H9 (cell line): ENCODE results near the gene KIAA1549. TPM values are rescaled to one million over a fixed set of nuclear protein-coding genes. Genes with fewer than 3 reads are reported as not detected.
A peak's percentile ranks its signal among the peaks of the same experiment; 100 is the strongest.

Experiments
- DNase-seq: peaks from one replicate; pipeline ENCODE4 v3.0.0-alpha.2; 2017
- H2AFZ ChIP-seq: one replicate; pipeline ENCODE4 v1.6.1; 2013; ENCODE audit warnings: mild to moderate bottlenecking, low read length, control low read depth, moderate library complexity
- H2AK5ac ChIP-seq: 2 replicates; pipeline ENCODE4 v1.6.1; 2013; ENCODE audit warnings: low read length, control low read depth, mixed read lengths; ENCODE audit not compliant: insufficient read length
- H2BK120ac ChIP-seq: one replicate; pipeline ENCODE4 v1.6.1; 2013; ENCODE audit warnings: low read depth, mild to moderate bottlenecking, low read length, control low read depth, inconsistent platforms; ENCODE audit not compliant: poor library complexity, severe bottlenecking
- H2BK12ac ChIP-seq: 2 replicates; pipeline ENCODE4 v1.6.1; 2013; ENCODE audit warnings: low read length, control low read depth, mixed read lengths, low read depth; ENCODE audit not compliant: insufficient read length
- H2BK15ac ChIP-seq: 2 replicates; pipeline ENCODE4 v1.6.1; 2013; ENCODE audit warnings: low read depth, low read length, control low read depth
- H2BK20ac ChIP-seq: one replicate; pipeline ENCODE4 v1.6.1; 2013; ENCODE audit warnings: low read depth, mild to moderate bottlenecking, low read length, control low read depth, inconsistent platforms; ENCODE audit not compliant: poor library complexity, severe bottlenecking
- H2BK5ac ChIP-seq: 2 replicates; pipeline ENCODE4 v1.6.1; 2013; ENCODE audit warnings: low read length, control low read depth, mixed read lengths; ENCODE audit not compliant: insufficient read length
- H3K14ac ChIP-seq: 2 replicates; pipeline ENCODE4 v1.6.1; 2013; ENCODE audit warnings: low read length, control low read depth; ENCODE audit not compliant: insufficient read depth
- H3K18ac ChIP-seq: 2 replicates; pipeline ENCODE4 v1.6.1; 2013; ENCODE audit warnings: low read depth, mild to moderate bottlenecking, mixed read lengths, low read length, control low read depth; ENCODE audit not compliant: insufficient read length
- H3K23ac ChIP-seq: 2 replicates; pipeline ENCODE4 v1.6.1; 2013; ENCODE audit warnings: low read length, control low read depth, mixed read lengths, low read depth; ENCODE audit not compliant: insufficient read length
- H3K23me2 ChIP-seq: 2 replicates; pipeline ENCODE4 v1.6.1; 2013; ENCODE audit warnings: low read depth, mild to moderate bottlenecking, mixed read lengths, low read length, control low read depth; ENCODE audit not compliant: insufficient read length, poor library complexity, severe bottlenecking
- H3K27ac ChIP-seq: 2 replicates; pipeline ENCODE4 v1.5.1; 2013; ENCODE audit warnings: low read length, control low read depth, mixed read lengths, low read depth; ENCODE audit not compliant: insufficient read length
- H3K27me3 ChIP-seq: 2 replicates; pipeline ENCODE4 v1.6.1; 2013; ENCODE audit warnings: low read length, control low read depth, inconsistent platforms; ENCODE audit not compliant: insufficient read depth
- H3K4ac ChIP-seq: 2 replicates; pipeline ENCODE4 v1.6.1; 2013; ENCODE audit warnings: low read depth, mild to moderate bottlenecking, control low read depth, inconsistent platforms, low read length, moderate library complexity
- H3K4me1 ChIP-seq: 2 replicates; pipeline ENCODE4 v1.6.1; 2013; ENCODE audit warnings: low read length, control low read depth, inconsistent platforms; ENCODE audit not compliant: insufficient read depth
- H3K4me2 ChIP-seq: 2 replicates; pipeline ENCODE4 v1.6.1; 2013; ENCODE audit warnings: low read length, control low read depth, mixed read lengths; ENCODE audit not compliant: insufficient read length, insufficient read depth
- H3K56ac ChIP-seq: 2 replicates; pipeline ENCODE4 v1.6.1; 2013; ENCODE audit warnings: low read depth, mild to moderate bottlenecking, mixed read lengths, low read length, control low read depth; ENCODE audit not compliant: insufficient read length
- H3K79me1 ChIP-seq: 2 replicates; pipeline ENCODE4 v1.6.1; 2013; ENCODE audit warnings: low read depth, mild to moderate bottlenecking, moderate library complexity, low read length, control low read depth, inconsistent platforms; ENCODE audit not compliant: insufficient read depth, poor library complexity, severe bottlenecking
- H3K79me2 ChIP-seq: 2 replicates; pipeline ENCODE4 v1.6.1; 2013; ENCODE audit warnings: low read length, control low read depth, inconsistent platforms; ENCODE audit not compliant: insufficient read depth
- H3K9ac ChIP-seq: 2 replicates; pipeline ENCODE4 v1.6.1; 2013; ENCODE audit warnings: low read length, control low read depth, mixed read lengths; ENCODE audit not compliant: insufficient read length; ENCODE audit errors: extremely low read depth
- H3K9me3 ChIP-seq: one replicate; pipeline ENCODE4 v1.6.1; 2013; ENCODE audit warnings: low read depth, low read length, inconsistent platforms; ENCODE audit not compliant: control insufficient read depth
- H3T11ph ChIP-seq: one replicate; pipeline ENCODE4 v1.6.1; 2013; ENCODE audit warnings: mild to moderate bottlenecking, low read length, control low read depth, inconsistent platforms
- H4K20me1 ChIP-seq: one replicate; pipeline ENCODE4 v1.6.1; 2013; ENCODE audit not compliant: control insufficient read depth, insufficient read length, insufficient read depth
- H4K5ac ChIP-seq: 2 replicates; pipeline ENCODE4 v1.6.1; 2013; ENCODE audit warnings: low read depth, mild to moderate bottlenecking, mixed read lengths, low read length, control low read depth; ENCODE audit not compliant: insufficient read length
- H4K8ac ChIP-seq: replicated peaks from 2 replicates; pipeline ENCODE4 v1.6.1; 2013; ENCODE audit warnings: low read length, control low read depth, mixed read lengths, low read depth; ENCODE audit not compliant: insufficient read length
- H4K91ac ChIP-seq: 2 replicates; pipeline ENCODE4 v1.6.1; 2013; ENCODE audit warnings: low read depth, mild to moderate bottlenecking, moderate library complexity, mixed read lengths, low read length, control low read depth; ENCODE audit not compliant: insufficient read length
- H3K27ac Mint-ChIP-seq, 3 experiments: 2 replicates in 2 of 3; 3 replicates in 1 of 3; pipeline ENCODE4 v1.8.0; 2020 to 2021; ENCODE audit warnings: mixed read lengths in 3 of 3, mild to moderate bottlenecking in 1 of 3, moderate library complexity in 1 of 3
- H3K27me3 Mint-ChIP-seq: 2 replicates; pipeline ENCODE4 v1.8.0; 2021; ENCODE audit warnings: low read depth, mild to moderate bottlenecking, moderate library complexity, mixed read lengths
- H3K36me3 Mint-ChIP-seq, 3 experiments: 2 replicates in 2 of 3; 3 replicates in 1 of 3; pipeline ENCODE4 v1.8.0; 2020 to 2021; ENCODE audit warnings: low read depth in 3 of 3, mixed read lengths in 3 of 3; ENCODE audit not compliant: insufficient read depth in 1 of 3
- H3K4me1 Mint-ChIP-seq, 2 experiments: 2 replicates each; pipeline ENCODE4 v1.8.0; 2020; ENCODE audit warnings: mixed read lengths in 2 of 2
- H3K4me3 Mint-ChIP-seq, 2 experiments: 2 replicates in 1 of 2; 3 replicates in 1 of 2; pipeline ENCODE4 v1.8.0; 2020 to 2021; ENCODE audit warnings: mild to moderate bottlenecking in 2 of 2, mixed read lengths in 2 of 2, moderate library complexity in 1 of 2
- H3K9me3 Mint-ChIP-seq, 2 experiments: 2 replicates in 1 of 2; 3 replicates in 1 of 2; pipeline ENCODE4 v1.8.0; 2020; ENCODE audit warnings: mild to moderate bottlenecking in 2 of 2, mixed read lengths in 2 of 2, moderate library complexity in 1 of 2
- WGBS: extraction: QIAGEN DNeasy Blood & Tissue Kit; methylation state at CpG from one replicate; pipeline ENCODE4 v1.1.7; 2013; ENCODE audit warnings: missing lambda C conversion rate, low lambda C conversion rate, mixed read lengths; ENCODE audit not compliant: insufficient read length; ENCODE audit errors: extremely low coverage; 5-methylcytosine and 5-hydroxymethylcytosine counted together
- total RNA-seq: library from RNA; stranded (reverse); gene quantifications from 2 replicates; pipeline ENCODE4 v1.2.1, GENCODE V29; 2021
- TF ChIP-seq, protein P1 (sequence below): fragments of 200-600 bp; sonication (generic); conservative IDR thresholded peaks from 3 replicates; pipeline ENCODE4 v1.8.0; 2021; ENCODE audit warnings: antibody characterized with exemption, mild to moderate bottlenecking

The KIAA1549 gene
- total RNA-seq, 1 experiment from 2014 or later, result 11.9 TPM

DNA sequence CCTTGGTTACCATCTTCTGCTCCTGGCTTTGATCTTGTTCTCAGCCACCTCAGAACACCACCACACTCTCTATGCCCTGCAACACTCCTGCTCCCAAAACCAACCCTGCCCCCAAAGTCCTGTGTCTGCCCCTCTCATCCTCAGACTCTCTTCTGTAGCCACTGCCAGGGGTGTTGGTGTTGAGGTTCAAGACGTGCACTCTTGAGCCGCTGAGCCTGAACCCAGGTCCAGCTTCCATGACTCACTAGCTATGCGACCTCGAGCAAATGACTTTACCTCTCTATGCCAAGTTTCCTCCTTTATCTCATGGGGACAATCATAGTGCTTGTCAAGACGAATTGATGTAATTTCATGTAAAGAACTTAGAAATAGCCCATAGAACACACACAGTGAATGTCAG is 182.4 kb downstream of the KIAA1549 start:
- no peak overlapping the region for H3K18ac ChIP-seq
- H3K27me3 ChIP-seq, result no peaks in the 10 kb centered on the region
- no peak overlapping the region for H3T11ph ChIP-seq
- H3K4me2 ChIP-seq, result peak overlapping the region; percentile 37
- H2BK20ac ChIP-seq, result no peak overlapping the region
- no peak overlapping the region for H3K4ac ChIP-seq
- H3K79me2 ChIP-seq, result no peaks in the 10 kb centered on the region
- H3K23me2 ChIP-seq, result peaks cover 5% of the 10 kb centered on the region
- no peak overlapping the region for H2BK15ac ChIP-seq
- H4K91ac ChIP-seq, result no peak overlapping the region
- H4K5ac ChIP-seq, result no peak overlapping the region
- no peak overlapping the region for H2AK5ac ChIP-seq
- no peak overlapping the region for H3K14ac ChIP-seq
- no CpG with 5 or more reads among the region's 5 CpGs for WGBS
- no peak overlapping the region for H3K9ac ChIP-seq
- no peak overlapping the region for H2AFZ ChIP-seq
- H3K56ac ChIP-seq, result no peak overlapping the region
- H4K20me1 ChIP-seq, result no peaks in the 10 kb centered on the region
- H3K4me1 ChIP-seq, result peaks cover 7% of the 10 kb centered on the region; the same call in 1 of the 2 replicates
- Mint-ChIP-seq H3K9me3 (no peaks in the 10 kb centered on the region), H3K4me1 (peaks cover 25 to 35% of the 10 kb centered on the region in 2 experiments), H3K27me3 (peaks cover 14% of the 10 kb centered on the region), H3K4me3 (peak overlapping the region; percentile 28 to 36; a peak in 3 of 5 replicates), H3K27ac (no peak overlapping the region), H3K36me3 (no peaks in the 10 kb centered on the region)
- H3K27ac ChIP-seq, result no peak overlapping the region
- no peak for DNase-seq
- H4K8ac ChIP-seq, result no peak overlapping the region
- H3K79me1 ChIP-seq, result no peaks in the 10 kb centered on the region
- no peaks in the 10 kb centered on the region for H3K9me3 ChIP-seq
- H2BK120ac ChIP-seq, result no peak overlapping the region
- H2BK12ac ChIP-seq, result no peak overlapping the region
- H3K23ac ChIP-seq, result no peak overlapping the region
- TF ChIP-seq, protein P1, sequence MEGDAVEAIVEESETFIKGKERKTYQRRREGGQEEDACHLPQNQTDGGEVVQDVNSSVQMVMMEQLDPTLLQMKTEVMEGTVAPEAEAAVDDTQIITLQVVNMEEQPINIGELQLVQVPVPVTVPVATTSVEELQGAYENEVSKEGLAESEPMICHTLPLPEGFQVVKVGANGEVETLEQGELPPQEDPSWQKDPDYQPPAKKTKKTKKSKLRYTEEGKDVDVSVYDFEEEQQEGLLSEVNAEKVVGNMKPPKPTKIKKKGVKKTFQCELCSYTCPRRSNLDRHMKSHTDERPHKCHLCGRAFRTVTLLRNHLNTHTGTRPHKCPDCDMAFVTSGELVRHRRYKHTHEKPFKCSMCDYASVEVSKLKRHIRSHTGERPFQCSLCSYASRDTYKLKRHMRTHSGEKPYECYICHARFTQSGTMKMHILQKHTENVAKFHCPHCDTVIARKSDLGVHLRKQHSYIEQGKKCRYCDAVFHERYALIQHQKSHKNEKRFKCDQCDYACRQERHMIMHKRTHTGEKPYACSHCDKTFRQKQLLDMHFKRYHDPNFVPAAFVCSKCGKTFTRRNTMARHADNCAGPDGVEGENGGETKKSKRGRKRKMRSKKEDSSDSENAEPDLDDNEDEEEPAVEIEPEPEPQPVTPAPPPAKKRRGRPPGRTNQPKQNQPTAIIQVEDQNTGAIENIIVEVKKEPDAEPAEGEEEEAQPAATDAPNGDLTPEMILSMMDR, result no peak
- H2BK5ac ChIP-seq, result no peak overlapping the region
